Measurements from ENCODE around the gene DNAJC10.
"Not testable (repeated sequence)": the region's sequence is repeated elsewhere in the genome, so short reads cannot be mapped to it uniquely, and the experiment has no call there.

The DNAJC10 gene

GRCh38 chr2:182715892-182716649, at the start of gene DNAJC10:
DNAJC10 (plus strand) TSS chr2:182716257; CDS start chr2:182718087, 1,830 bp downstream.
- peak; percentile 85 for DNase-seq

- DNase-seq: peak; percentile 24
Measured at GRCh38 chr2:182666674-182667314, 49.3 kb upstream of the DNAJC10 start.

GRCh38 chr2:182667315-182667695, 48.8 kb upstream of the DNAJC10 start:
- no peak for DNase-seq

- no peak for DNase-seq
Measured at GRCh38 chr2:182668671-182669070, 47.4 kb upstream of the DNAJC10 start.

- DNase-seq: no peak
Measured at GRCh38 chr2:182672466-182673165, 43.4 kb upstream of the DNAJC10 start.

GRCh38 chr2:182680837-182681236, 35.2 kb upstream of the DNAJC10 start:
- DNase-seq: no peak

- no peak for DNase-seq
Measured at GRCh38 chr2:182682210-182682609, 33.8 kb upstream of the DNAJC10 start.

- no peak for DNase-seq
Measured at GRCh38 chr2:182685559-182685958, 30.5 kb upstream of the DNAJC10 start.

GRCh38 chr2:182686763-182687162, 29.3 kb upstream of the DNAJC10 start:
- not testable (repeated sequence) for DNase-seq

- DNase-seq: no peak
Measured at GRCh38 chr2:182694189-182694588, 21.9 kb upstream of the DNAJC10 start.

- DNase-seq: no peak
Measured at GRCh38 chr2:182695776-182696175, 20.3 kb upstream of the DNAJC10 start.

GRCh38 chr2:182698671-182699070, 17.4 kb upstream of the DNAJC10 start:
- DNase-seq: no peak

GRCh38 chr2:182705761-182706160, 10.3 kb upstream of the DNAJC10 start:
- DNase-seq: no peak

- DNase-seq: no peak
Measured at GRCh38 chr2:182706751-182707150, 9.3 kb upstream of the DNAJC10 start.

- DNase-seq: no peak
Measured at GRCh38 chr2:182713601-182714000, 2.5 kb upstream of the DNAJC10 start.

- DNase-seq: no peak
Measured at GRCh38 chr2:182715121-182715891, 751 bp upstream of the DNAJC10 start.

- peak; percentile 9 for DNase-seq
Measured at GRCh38 chr2:182716650-182716979, 558 bp downstream of the DNAJC10 start.

- DNase-seq: no peak
Measured at GRCh38 chr2:182717416-182717815, 1.4 kb downstream of the DNAJC10 start.

- DNase-seq: no peak
Measured at GRCh38 chr2:182717816-182718215, 1.8 kb downstream of the DNAJC10 start.

GRCh38 chr2:182718459-182718858, 2.4 kb downstream of the DNAJC10 start:
- no peak for DNase-seq

GRCh38 chr2:182719116-182719515, 3.1 kb downstream of the DNAJC10 start:
- not testable (repeated sequence) for DNase-seq

GRCh38 chr2:182724656-182725055, 8.6 kb downstream of the DNAJC10 start:
- DNase-seq: no peak

- DNase-seq: no peak
Measured at GRCh38 chr2:182726473-182726872, 10.4 kb downstream of the DNAJC10 start.

Data from CD4-positive, alpha-beta T cell treated with Interleukin-6 for 4 hours (primary cell).